ENCODE results near the gene CBX2.

CBX2 gene

GRCh38 chr17:79781736-79782575 is 4.0 kb downstream of the CBX2 start:
- Histone ChIP-seq H3K27me3 (replicated peaks) (peaks cover 3% of the 10 kb centered on the region), H3K36me3 (replicated peaks) (no peaks in the 10 kb centered on the region), H3K4me3 (ENCODE audit: low read depth, low read length) (no peak overlapping the region), H3K27ac (no peak overlapping the region)
- in situ Hi-C loops (cut with HindIII; ENCODE audit: low pct_ligation_motif_present, low sequenced_read_pairs), result loop anchor here (25.0 kb wide), 1 partner anchor 205 kb away; no protein-coding TSS in a partner anchor
- TF ChIP-seq CTCF (IDR thresholded peaks at IDR 0.05; ENCODE audit: low read depth, low read length, missing control alignments), result no peak
- DNase-seq, result no peak

GRCh38 chr17:79783891-79784290 is 5.9 kb downstream of the CBX2 start:
- in situ Hi-C loops (cut with HindIII; ENCODE audit: low pct_ligation_motif_present, low sequenced_read_pairs), result loop anchor here (25.0 kb wide), 1 partner anchor 203 kb away; no protein-coding TSS in a partner anchor
- TF ChIP-seq CTCF (IDR thresholded peaks at IDR 0.05; ENCODE audit: low read depth, low read length, missing control alignments), result no peak
- DNase-seq, result no peak
- peaks cover 5% of the 10 kb centered on the region for H3K27me3 ChIP-seq (replicated peaks)
- no peaks in the 10 kb centered on the region for H3K36me3 ChIP-seq (replicated peaks)
- H3K27ac ChIP-seq, result no peak overlapping the region
- H3K4me3 ChIP-seq (ENCODE audit: low read depth, low read length), result no peak overlapping the region

GRCh38 chr17:79784353-79785016 is 6.5 kb downstream of the CBX2 start:
- TF ChIP-seq CTCF (IDR thresholded peaks at IDR 0.05; ENCODE audit: low read depth, low read length, missing control alignments), result no peak
- no peak overlapping the region for H3K4me3 ChIP-seq (ENCODE audit: low read depth, low read length)
- DNase-seq, result no peak
- in situ Hi-C loops (cut with HindIII; ENCODE audit: low pct_ligation_motif_present, low sequenced_read_pairs), result loop anchor here (25.0 kb wide), 1 partner anchor 203 kb away; no protein-coding TSS in a partner anchor
- H3K27me3 ChIP-seq (replicated peaks), result peaks cover 11% of the 10 kb centered on the region
- H3K27ac ChIP-seq, result no peak overlapping the region
- no peaks in the 10 kb centered on the region for H3K36me3 ChIP-seq (replicated peaks)

- Histone ChIP-seq H3K27ac (no peak overlapping the region), H3K4me3 (ENCODE audit: low read depth, low read length) (no peak overlapping the region), H3K36me3 (replicated peaks) (no peaks in the 10 kb centered on the region), H3K27me3 (replicated peaks) (peaks cover 19% of the 10 kb centered on the region)
- in situ Hi-C loops (cut with HindIII; ENCODE audit: low pct_ligation_motif_present, low sequenced_read_pairs), result loop anchor here (25.0 kb wide), 1 partner anchor 202 kb away; no protein-coding TSS in a partner anchor
- DNase-seq, result no peak
- TF ChIP-seq CTCF (IDR thresholded peaks at IDR 0.05; ENCODE audit: low read depth, low read length, missing control alignments), result no peak
These were observed 7.3 kb downstream of the CBX2 start for GRCh38 chr17:79785017-79785899.

GRCh38 chr17:79785900-79786810 is 8.2 kb downstream of the CBX2 start:
- Histone ChIP-seq H3K27ac (no peak overlapping the region), H3K4me3 (ENCODE audit: low read depth, low read length) (no peak overlapping the region), H3K36me3 (replicated peaks) (no peaks in the 10 kb centered on the region), H3K27me3 (replicated peaks) (peaks cover 28% of the 10 kb centered on the region)
- in situ Hi-C loops (cut with HindIII; ENCODE audit: low pct_ligation_motif_present, low sequenced_read_pairs), result loop anchor here (25.0 kb wide), 1 partner anchor 201 kb away; no protein-coding TSS in a partner anchor
- TF ChIP-seq CTCF (IDR thresholded peaks at IDR 0.05; ENCODE audit: low read depth, low read length, missing control alignments), result no peak
- no peak for DNase-seq

Data from brain microvascular endothelial cell (primary cell).